ENCODE results near the gene UBE2K. TPM values are rescaled to one million over a fixed set of nuclear protein-coding genes. Genes with fewer than 3 reads are reported as not detected.
"Not testable (repeated sequence)": the region's sequence is repeated elsewhere in the genome, so short reads cannot be mapped to it uniquely, and the experiment has no call there.

UBE2K gene
- total RNA-seq, 4 donors from 2014 or later = 31.7 to 41.5 (median 34.3) TPM

DNA sequence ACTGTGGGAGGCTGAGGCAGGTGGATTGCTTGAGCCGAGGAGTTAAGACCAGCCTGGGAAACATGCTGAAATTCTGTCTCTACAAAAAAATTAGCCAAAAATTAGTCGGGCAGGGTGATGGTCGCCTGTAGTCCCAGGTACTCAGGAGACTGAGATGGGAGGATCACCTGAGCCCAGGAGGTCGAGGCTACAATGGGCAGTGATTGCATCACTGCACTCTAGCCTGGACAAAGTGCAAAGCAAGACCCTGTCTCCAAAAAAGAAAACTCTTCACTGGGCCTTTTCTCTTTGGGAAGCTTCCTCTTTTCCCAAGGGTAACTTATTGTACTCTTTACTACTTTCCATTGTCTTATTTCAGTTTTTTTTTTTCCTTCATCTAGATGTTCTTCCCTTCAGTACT lies 88.9 kb downstream of the UBE2K start:
- peaks cover 0 to 16% (median 0%) of the 10 kb centered on the region in 4 donors for H3K36me3 ChIP-seq
- intact Hi-C loops (cut with DNase I) = no loop called here
- H3K4me1 ChIP-seq = no peaks in the 10 kb centered on the region

DNA sequence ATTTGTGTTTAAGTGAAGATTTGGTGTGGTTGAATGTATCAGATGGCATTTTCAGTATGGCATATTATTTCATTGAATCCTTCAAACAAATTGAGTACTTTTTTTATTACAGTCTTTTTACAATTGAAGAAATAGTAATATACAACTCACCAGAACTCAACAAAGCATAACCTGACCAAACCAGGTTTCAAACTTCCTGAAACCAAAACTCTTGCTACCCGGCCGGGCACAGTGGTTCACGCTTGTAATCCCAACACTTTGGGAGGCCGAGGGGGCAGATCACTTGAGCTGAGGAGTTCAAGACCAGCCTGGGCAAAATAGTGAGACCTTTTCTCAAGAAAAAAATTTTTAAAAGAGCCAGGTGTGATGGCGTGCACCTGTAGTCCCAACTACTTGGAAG lies 94.2 kb downstream of the UBE2K start:
- no peaks in the 10 kb centered on the region for H3K4me1 ChIP-seq
- TF ChIP-seq POLR2AphosphoS5 (IDR thresholded peaks at IDR 0.05) (no peak), POLR2A (IDR thresholded peaks at IDR 0.05; ENCODE audit: low read depth) (no peak), EP300 (IDR thresholded peaks at IDR 0.05) (no peak)
- TF ChIP-seq, protein P1, sequence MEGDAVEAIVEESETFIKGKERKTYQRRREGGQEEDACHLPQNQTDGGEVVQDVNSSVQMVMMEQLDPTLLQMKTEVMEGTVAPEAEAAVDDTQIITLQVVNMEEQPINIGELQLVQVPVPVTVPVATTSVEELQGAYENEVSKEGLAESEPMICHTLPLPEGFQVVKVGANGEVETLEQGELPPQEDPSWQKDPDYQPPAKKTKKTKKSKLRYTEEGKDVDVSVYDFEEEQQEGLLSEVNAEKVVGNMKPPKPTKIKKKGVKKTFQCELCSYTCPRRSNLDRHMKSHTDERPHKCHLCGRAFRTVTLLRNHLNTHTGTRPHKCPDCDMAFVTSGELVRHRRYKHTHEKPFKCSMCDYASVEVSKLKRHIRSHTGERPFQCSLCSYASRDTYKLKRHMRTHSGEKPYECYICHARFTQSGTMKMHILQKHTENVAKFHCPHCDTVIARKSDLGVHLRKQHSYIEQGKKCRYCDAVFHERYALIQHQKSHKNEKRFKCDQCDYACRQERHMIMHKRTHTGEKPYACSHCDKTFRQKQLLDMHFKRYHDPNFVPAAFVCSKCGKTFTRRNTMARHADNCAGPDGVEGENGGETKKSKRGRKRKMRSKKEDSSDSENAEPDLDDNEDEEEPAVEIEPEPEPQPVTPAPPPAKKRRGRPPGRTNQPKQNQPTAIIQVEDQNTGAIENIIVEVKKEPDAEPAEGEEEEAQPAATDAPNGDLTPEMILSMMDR (IDR thresholded peaks at IDR 0.05) = no peak

More for the DNA sequence above, 88.9 kb downstream of the UBE2K start:
- TF ChIP-seq, protein P1 (IDR thresholded peaks at IDR 0.05) = no peak
- TF ChIP-seq POLR2A (IDR thresholded peaks at IDR 0.05; ENCODE audit: low read depth) = no peak
- no peak for TF ChIP-seq POLR2AphosphoS5 (IDR thresholded peaks at IDR 0.05)
- TF ChIP-seq EP300 (IDR thresholded peaks at IDR 0.05) = no peak
- Histone ChIP-seq H3K27ac (replicated peaks in 1 of 4) (no peak overlapping the region), H3K4me3 (no peak overlapping the region), H3K9me3 (no peaks in the 10 kb centered on the region), H3K27me3 (no peaks in the 10 kb centered on the region)
- peak; percentile 29 for DNase-seq (ENCODE audit: extremely low spot score)
- WGBS = 92% methylated on average over 4 of the region's 4 CpGs

DNA sequence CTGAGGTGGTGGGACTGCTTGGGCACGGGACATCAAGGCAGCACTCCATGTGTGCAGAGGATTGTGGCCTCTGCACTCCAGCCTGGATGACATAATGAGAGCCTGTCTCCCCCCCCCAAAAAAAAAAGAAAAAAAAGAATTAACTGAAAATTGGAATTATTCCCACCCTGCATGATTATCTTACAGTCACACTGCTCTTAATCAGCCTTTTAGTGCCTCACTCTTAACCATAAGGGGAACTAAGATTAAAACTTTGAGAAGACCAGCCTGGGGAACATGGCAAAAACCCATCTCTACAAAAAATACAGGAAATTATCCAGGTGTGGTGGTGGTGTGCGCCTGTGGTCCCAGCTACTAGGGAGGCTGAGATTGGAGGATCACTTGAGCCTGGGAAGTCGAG lies 94.6 kb downstream of the UBE2K start:
- no peak for DNase-seq (ENCODE audit: extremely low spot score)
- Histone ChIP-seq H3K4me3 (no peak overlapping the region), H3K4me1 (no peaks in the 10 kb centered on the region), H3K27me3 (no peaks in the 10 kb centered on the region), H3K9me3 (no peaks in the 10 kb centered on the region), H3K36me3 (no peaks in the 10 kb centered on the region), H3K27ac (replicated peaks in 1 of 4) (no peak overlapping the region)
- 84% methylated on average over 3 of the region's 3 CpGs for WGBS
- TF ChIP-seq POLR2AphosphoS5 (IDR thresholded peaks at IDR 0.05) (no peak), POLR2A (IDR thresholded peaks at IDR 0.05; ENCODE audit: low read depth) (no peak), EP300 (IDR thresholded peaks at IDR 0.05) (no peak)
- TF ChIP-seq, protein P1 (IDR thresholded peaks at IDR 0.05) = no peak
- intact Hi-C loops (cut with DNase I) = no loop called here

More for the DNA sequence above, 94.2 kb downstream of the UBE2K start:
- Histone ChIP-seq H3K36me3 (no peaks in the 10 kb centered on the region), H3K9me3 (no peaks in the 10 kb centered on the region), H3K27me3 (no peaks in the 10 kb centered on the region), H3K4me3 (no peak overlapping the region), H3K27ac (replicated peaks in 1 of 4) (no peak overlapping the region)
- intact Hi-C loops (cut with DNase I) = no loop called here
- 94% methylated on average over 5 of the region's 5 CpGs for WGBS
- no peak for DNase-seq (ENCODE audit: extremely low spot score)

DNA sequence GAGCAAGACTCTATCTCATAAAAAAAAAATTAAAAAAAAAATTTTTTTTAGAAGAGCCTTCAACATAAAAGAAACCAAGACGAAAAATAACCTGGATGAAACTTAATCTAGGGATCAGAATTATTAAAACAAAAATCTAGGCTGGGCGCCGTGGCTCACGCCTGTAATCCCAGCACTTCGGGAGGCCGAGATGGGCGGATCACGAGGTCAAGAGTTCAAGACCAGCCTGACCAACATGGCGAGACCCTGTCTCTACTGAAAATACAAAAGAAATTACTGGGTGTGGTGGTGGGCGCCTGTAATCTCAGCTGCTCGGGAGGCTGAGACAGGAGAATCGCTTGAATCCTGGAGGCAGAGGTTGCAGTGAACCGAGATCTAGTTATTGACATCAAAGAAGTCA lies 95.0 kb downstream of the UBE2K start:
- H3K4me3 ChIP-seq; intact Hi-C loops (cut with DNase I); H3K27me3 ChIP-seq; H3K4me1 ChIP-seq; H3K27ac ChIP-seq (replicated peaks in 1 of 4); H3K9me3 ChIP-seq; H3K36me3 ChIP-seq: not testable (repeated sequence)
- 95% methylated on average over 13 of the region's 13 CpGs for WGBS
- peak; percentile 68 for DNase-seq (ENCODE audit: extremely low spot score)

- intact Hi-C loops (cut with DNase I) = no loop called here
- whole genome bisulfite sequencing = 83% methylated on average over 4 of the region's 4 CpGs
These were observed 104.1 kb downstream of the UBE2K start for GRCh38 chr4:39802005-39802404.

More at GRCh38 chr4:39802005-39802404, 104.1 kb downstream of the UBE2K start:
- no peak overlapping the region for H3K4me3 ChIP-seq
- no peaks in the 10 kb centered on the region for H3K9me3 ChIP-seq
- no peaks in the 10 kb centered on the region for H3K27me3 ChIP-seq
- TF ChIP-seq, protein P1 (IDR thresholded peaks at IDR 0.05) = no peak
- no peak for TF ChIP-seq EP300 (IDR thresholded peaks at IDR 0.05)
- TF ChIP-seq POLR2AphosphoS5 (IDR thresholded peaks at IDR 0.05) = no peak
- TF ChIP-seq POLR2A (IDR thresholded peaks at IDR 0.05; ENCODE audit: low read depth) = no peak
- H3K4me1 ChIP-seq = no peaks in the 10 kb centered on the region
- H3K27ac ChIP-seq (replicated peaks in 1 of 4) = no peak overlapping the region
- no peaks in the 10 kb centered on the region for H3K36me3 ChIP-seq
- no peak for DNase-seq (ENCODE audit: extremely low spot score)

Data from esophagus muscularis mucosa (tissue), 4 donors.